Measurements from ENCODE around the gene SMYD2.

DNA sequence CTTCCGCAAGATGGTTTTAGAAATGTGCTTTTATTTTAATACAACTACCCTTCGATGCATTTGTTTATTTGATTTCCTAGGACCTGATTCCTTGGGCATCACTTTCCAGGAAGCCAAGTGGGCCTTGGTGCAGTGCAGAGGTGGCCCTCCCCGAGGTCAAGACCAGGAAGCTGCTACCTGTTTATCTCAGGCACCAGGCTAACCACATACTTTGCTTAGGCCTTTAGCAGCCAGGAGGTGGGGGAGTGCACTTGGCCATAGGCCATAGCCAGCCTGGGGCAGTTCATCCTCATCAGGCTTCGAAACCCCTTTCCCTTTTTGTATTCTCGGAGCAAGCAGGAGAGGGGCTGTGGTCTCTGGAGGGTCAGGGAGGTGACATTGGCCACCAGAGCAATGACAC, 45.4 kb downstream of the SMYD2 start:
- TF ChIP-seq POLR2A (IDR thresholded peaks at IDR 0.05; ENCODE audit: low read length) = no peak
- no peak for TF ChIP-seq GATA1 (IDR thresholded peaks at IDR 0.05; ENCODE audit: low read depth, low read length)
